GM23338 (cell line): ENCODE measurements around the gene DBNL.

Source experiments
- CTCF ChIP-seq, 2 experiments: fragments of 200-600 bp in 1 of 2; sonication (generic) in 1 of 2; conservative IDR thresholded peaks; 2 replicates each; pipeline versions ENCODE4 v1.5.1 to v1.6.1; 2016 to 2017; ENCODE audit warnings: antibody characterized with exemption in 2 of 2, low read depth in 2 of 2, mild to moderate bottlenecking in 2 of 2, moderate library complexity in 1 of 2
- EZH2 ChIP-seq: fragments of 200-600 bp; sonication (generic); IDR thresholded peaks from one replicate; pipeline ENCODE4 v1.8.0; 2017; ENCODE audit warnings: antibody characterized with exemption, mild to moderate bottlenecking, low read depth; ENCODE audit not compliant: unreplicated experiment
- EZH2phosphoT487 ChIP-seq: fragments of 200-600 bp; sonication (generic); IDR thresholded peaks from one replicate; pipeline ENCODE4 v1.8.1; 2018; ENCODE audit warnings: antibody characterized with exemption; ENCODE audit not compliant: unreplicated experiment
- JUNB ChIP-seq: IDR thresholded peaks from one replicate; pipeline ENCODE4 v1.6.1; 2016; ENCODE audit warnings: antibody characterized with exemption; ENCODE audit not compliant: unreplicated experiment
- NANOG ChIP-seq: IDR thresholded peaks from 2 replicates; pipeline ENCODE4 v1.6.1; 2016; ENCODE audit warnings: antibody characterized with exemption, borderline replicate concordance
- POLR2AphosphoS5 ChIP-seq: IDR thresholded peaks from 2 replicates; pipeline ENCODE4 v1.6.1; 2016; ENCODE audit warnings: antibody characterized with exemption, low read depth
- REST ChIP-seq: IDR thresholded peaks from one replicate; pipeline ENCODE4 v1.6.1; 2018; ENCODE audit warnings: antibody characterized with exemption; ENCODE audit not compliant: unreplicated experiment
- ZNF331 ChIP-seq: fragments of 250-450 bp; sonication (Bioruptor Pico); IDR thresholded peaks from 2 replicates; pipeline ENCODE4 v1.5.0; 2020; ENCODE audit warnings: low read depth, mild to moderate bottlenecking, moderate library complexity

DNA sequence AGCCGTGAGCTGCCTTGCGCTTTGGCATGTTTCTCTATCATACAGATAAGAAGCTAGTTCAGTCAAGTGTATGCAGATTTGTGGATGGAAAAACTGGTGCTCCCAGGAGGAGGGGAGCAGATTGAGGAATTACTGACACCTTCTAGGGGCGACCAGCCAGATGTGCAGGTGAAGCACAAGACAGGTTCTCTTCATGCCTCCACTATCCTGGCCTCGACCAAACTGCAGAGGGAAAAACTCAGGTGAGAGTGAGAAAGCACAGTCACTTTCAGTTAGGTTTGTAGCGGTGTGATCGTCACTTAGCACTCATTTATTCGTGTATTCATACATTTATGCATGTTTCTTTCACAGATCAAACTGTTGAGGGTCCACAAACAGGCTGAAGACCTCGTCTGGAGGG lies 600 bp upstream of the DBNL start:
- TF ChIP-seq CTCF (conservative IDR thresholded peaks at IDR 0.05; ENCODE audit: low read depth in 2 of 2), result no peak
- no peak for TF ChIP-seq POLR2AphosphoS5
- no peak for TF ChIP-seq EZH2phosphoT487
- no peak for TF ChIP-seq JUNB
- no peak for TF ChIP-seq NANOG
- no peak for TF ChIP-seq ZNF331 (CRISPR knock-in tag)
- TF ChIP-seq EZH2, result no peak
- TF ChIP-seq REST, result no peak
